Measurements from ENCODE around the gene GAPVD1.
"Not testable (repeated sequence)": the region's sequence is repeated elsewhere in the genome, so short reads cannot be mapped to it uniquely, and the experiment has no call there.

The GAPVD1 gene

GRCh38 chr9:125261501-125262293 lies at the start of gene GAPVD1:
GAPVD1 (plus strand) TSS chr9:125261826; CDS start chr9:125298922, 37,096 bp downstream.
- Histone ChIP-seq H3K9me3 (ENCODE audit: control insufficient read depth in 5 of 5, low read length in 5 of 5) (no peaks in the 10 kb centered on the region), H3K4me1 (ENCODE audit: control insufficient read depth in 5 of 5, insufficient read depth in 5 of 5, low read length in 5 of 5) (peaks cover 0 to 19% (median 16%) of the 10 kb centered on the region in 5 donors), H3K9ac (ENCODE audit: low read length in 5 of 5) (peak within 1 kb of the TSS; percentile 82 to 97 (median 95)), H3K36me3 (ENCODE audit: control insufficient read depth in 5 of 5, insufficient read depth in 5 of 5, low read length in 5 of 5) (peaks cover 0 to 9% (median 3%) of the 10 kb centered on the region in 5 donors), H3K27me3 (ENCODE audit: control insufficient read depth in 5 of 5, insufficient read depth in 4 of 5, low read length in 5 of 5) (no peaks in the 10 kb centered on the region), H3K4me3 (ENCODE audit: low read depth in 1 of 5, low read length in 5 of 5) (peak within 1 kb of the TSS; percentile 83 to 96 (median 93)), H3K27ac (ENCODE audit: low read depth, low read length) (peak within 1 kb of the TSS; percentile 88)

GRCh38 chr9:125214186-125214585 lies 47.4 kb upstream of the GAPVD1 start:
- H3K4me3 ChIP-seq (ENCODE audit: low read depth in 1 of 5, low read length in 5 of 5), result no peak overlapping the region
- H3K9ac ChIP-seq (ENCODE audit: low read length in 5 of 5), result no peak overlapping the region
- H3K27ac ChIP-seq (ENCODE audit: low read depth, low read length), result no peak overlapping the region
- H3K4me1 ChIP-seq (ENCODE audit: control insufficient read depth in 5 of 5, insufficient read depth in 5 of 5, low read length in 5 of 5), result no peaks in the 10 kb centered on the region
- no peaks in the 10 kb centered on the region for H3K27me3 ChIP-seq (ENCODE audit: control insufficient read depth in 5 of 5, insufficient read depth in 4 of 5, low read length in 5 of 5)
- peaks cover 11 to 35% (median 18%) of the 10 kb centered on the region in 5 donors for H3K36me3 ChIP-seq (ENCODE audit: control insufficient read depth in 5 of 5, insufficient read depth in 5 of 5, low read length in 5 of 5)
- H3K9me3 ChIP-seq (ENCODE audit: control insufficient read depth in 5 of 5, low read length in 5 of 5), result no peaks in the 10 kb centered on the region

GRCh38 chr9:125218621-125219020 lies 43.0 kb upstream of the GAPVD1 start:
- no peak overlapping the region for H3K27ac ChIP-seq (ENCODE audit: low read depth, low read length)
- H3K9me3 ChIP-seq (ENCODE audit: control insufficient read depth in 5 of 5, low read length in 5 of 5), result no peaks in the 10 kb centered on the region
- peaks cover 4 to 23% (median 12%) of the 10 kb centered on the region in 5 donors for H3K36me3 ChIP-seq (ENCODE audit: control insufficient read depth in 5 of 5, insufficient read depth in 5 of 5, low read length in 5 of 5)

DNA sequence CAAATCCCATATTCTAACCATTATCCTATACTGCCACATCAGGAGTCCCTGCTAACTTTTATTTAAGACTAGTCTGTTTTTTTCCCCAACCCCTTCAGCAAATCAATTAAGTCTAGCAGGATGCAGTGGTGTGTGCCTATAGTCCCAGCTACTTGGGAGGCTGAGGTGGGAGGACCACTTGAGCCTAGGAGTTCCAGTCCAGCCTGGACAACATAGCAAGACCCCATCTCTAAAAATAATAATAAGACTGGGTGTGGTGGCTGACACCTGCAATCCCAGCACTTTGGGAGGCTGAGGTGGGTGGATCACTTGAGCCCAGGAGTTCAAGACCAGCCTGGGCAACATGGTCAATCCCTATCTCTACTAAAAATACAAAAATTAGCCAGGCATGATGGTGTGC lies 36.8 kb upstream of the GAPVD1 start:
- not testable (repeated sequence) for H3K27me3 ChIP-seq (ENCODE audit: control insufficient read depth in 5 of 5, insufficient read depth in 4 of 5, low read length in 5 of 5); H3K4me1 ChIP-seq (ENCODE audit: control insufficient read depth in 5 of 5, insufficient read depth in 5 of 5, low read length in 5 of 5); H3K9ac ChIP-seq (ENCODE audit: low read length in 5 of 5); H3K4me3 ChIP-seq (ENCODE audit: low read depth in 1 of 5, low read length in 5 of 5); H3K27ac ChIP-seq (ENCODE audit: low read depth, low read length); H3K9me3 ChIP-seq (ENCODE audit: control insufficient read depth in 5 of 5, low read length in 5 of 5)
- H3K36me3 ChIP-seq (ENCODE audit: control insufficient read depth in 5 of 5, insufficient read depth in 5 of 5, low read length in 5 of 5), result peaks cover 4 to 34% (median 30%) of the 10 kb centered on the region in 5 donors

More at GRCh38 chr9:125218621-125219020, 43.0 kb upstream of the GAPVD1 start:
- no peak overlapping the region for H3K9ac ChIP-seq (ENCODE audit: low read length in 5 of 5)
- H3K4me1 ChIP-seq (ENCODE audit: control insufficient read depth in 5 of 5, insufficient read depth in 5 of 5, low read length in 5 of 5), result no peaks in the 10 kb centered on the region
- H3K27me3 ChIP-seq (ENCODE audit: control insufficient read depth in 5 of 5, insufficient read depth in 4 of 5, low read length in 5 of 5), result no peaks in the 10 kb centered on the region
- H3K4me3 ChIP-seq (ENCODE audit: low read depth in 1 of 5, low read length in 5 of 5), result no peak overlapping the region

GRCh38 chr9:125227761-125228160 lies 33.9 kb upstream of the GAPVD1 start:
- Histone ChIP-seq H3K36me3 (ENCODE audit: control insufficient read depth in 5 of 5, insufficient read depth in 5 of 5, low read length in 5 of 5) (peaks cover 4 to 43% (median 31%) of the 10 kb centered on the region in 5 donors), H3K27ac (ENCODE audit: low read depth, low read length) (no peak overlapping the region), H3K9me3 (ENCODE audit: control insufficient read depth in 5 of 5, low read length in 5 of 5) (no peaks in the 10 kb centered on the region), H3K9ac (ENCODE audit: low read length in 5 of 5) (no peak overlapping the region), H3K4me3 (ENCODE audit: low read depth in 1 of 5, low read length in 5 of 5) (no peak overlapping the region), H3K4me1 (ENCODE audit: control insufficient read depth in 5 of 5, insufficient read depth in 5 of 5, low read length in 5 of 5) (no peaks in the 10 kb centered on the region), H3K27me3 (ENCODE audit: control insufficient read depth in 5 of 5, insufficient read depth in 4 of 5, low read length in 5 of 5) (no peaks in the 10 kb centered on the region)

- no peak overlapping the region for H3K27ac ChIP-seq (ENCODE audit: low read depth, low read length)
- peaks cover 31 to 76% (median 60%) of the 10 kb centered on the region in 5 donors for H3K36me3 ChIP-seq (ENCODE audit: control insufficient read depth in 5 of 5, insufficient read depth in 5 of 5, low read length in 5 of 5)
- H3K27me3 ChIP-seq (ENCODE audit: control insufficient read depth in 5 of 5, insufficient read depth in 4 of 5, low read length in 5 of 5), result no peaks in the 10 kb centered on the region
- peaks cover 0 to 35% (median 31%) of the 10 kb centered on the region in 5 donors for H3K4me1 ChIP-seq (ENCODE audit: control insufficient read depth in 5 of 5, insufficient read depth in 5 of 5, low read length in 5 of 5)
- H3K9ac ChIP-seq (ENCODE audit: low read length in 5 of 5), result no peak overlapping the region
- H3K9me3 ChIP-seq (ENCODE audit: control insufficient read depth in 5 of 5, low read length in 5 of 5), result no peaks in the 10 kb centered on the region
- H3K4me3 ChIP-seq (ENCODE audit: low read depth in 1 of 5, low read length in 5 of 5), result no peak overlapping the region
Observed at GRCh38 chr9:125233678-125234077, 27.9 kb upstream of the GAPVD1 start.

DNA sequence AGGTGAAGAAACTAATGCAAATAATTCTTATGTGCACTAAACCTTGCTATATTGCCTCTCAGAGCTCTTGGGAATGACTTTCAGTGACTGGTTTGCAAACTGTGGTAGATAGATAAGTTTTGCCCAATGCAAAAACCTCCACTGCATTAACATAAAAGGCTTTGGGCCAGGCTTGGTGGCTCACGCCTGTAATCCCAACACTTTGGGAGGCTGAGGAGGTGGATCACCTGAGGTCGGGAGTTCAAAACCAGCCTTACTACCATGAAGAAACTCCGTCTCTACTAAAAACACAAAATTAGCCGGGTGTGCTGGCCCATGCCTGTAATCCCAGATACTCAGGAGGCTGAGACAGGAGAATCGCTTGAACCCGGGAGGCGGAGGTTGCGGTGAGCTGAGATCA lies 27.5 kb upstream of the GAPVD1 start:
- not testable (repeated sequence) for H3K27me3 ChIP-seq (ENCODE audit: control insufficient read depth in 5 of 5, insufficient read depth in 4 of 5, low read length in 5 of 5); H3K9me3 ChIP-seq (ENCODE audit: control insufficient read depth in 5 of 5, low read length in 5 of 5); H3K9ac ChIP-seq (ENCODE audit: low read length in 5 of 5); H3K27ac ChIP-seq (ENCODE audit: low read depth, low read length); H3K4me3 ChIP-seq (ENCODE audit: low read depth in 1 of 5, low read length in 5 of 5)
- Histone ChIP-seq H3K4me1 (ENCODE audit: control insufficient read depth in 5 of 5, insufficient read depth in 5 of 5, low read length in 5 of 5) (peaks cover 0 to 40% (median 35%) of the 10 kb centered on the region in 5 donors), H3K36me3 (ENCODE audit: control insufficient read depth in 5 of 5, insufficient read depth in 5 of 5, low read length in 5 of 5) (peaks cover 32 to 78% (median 64%) of the 10 kb centered on the region in 5 donors)

DNA sequence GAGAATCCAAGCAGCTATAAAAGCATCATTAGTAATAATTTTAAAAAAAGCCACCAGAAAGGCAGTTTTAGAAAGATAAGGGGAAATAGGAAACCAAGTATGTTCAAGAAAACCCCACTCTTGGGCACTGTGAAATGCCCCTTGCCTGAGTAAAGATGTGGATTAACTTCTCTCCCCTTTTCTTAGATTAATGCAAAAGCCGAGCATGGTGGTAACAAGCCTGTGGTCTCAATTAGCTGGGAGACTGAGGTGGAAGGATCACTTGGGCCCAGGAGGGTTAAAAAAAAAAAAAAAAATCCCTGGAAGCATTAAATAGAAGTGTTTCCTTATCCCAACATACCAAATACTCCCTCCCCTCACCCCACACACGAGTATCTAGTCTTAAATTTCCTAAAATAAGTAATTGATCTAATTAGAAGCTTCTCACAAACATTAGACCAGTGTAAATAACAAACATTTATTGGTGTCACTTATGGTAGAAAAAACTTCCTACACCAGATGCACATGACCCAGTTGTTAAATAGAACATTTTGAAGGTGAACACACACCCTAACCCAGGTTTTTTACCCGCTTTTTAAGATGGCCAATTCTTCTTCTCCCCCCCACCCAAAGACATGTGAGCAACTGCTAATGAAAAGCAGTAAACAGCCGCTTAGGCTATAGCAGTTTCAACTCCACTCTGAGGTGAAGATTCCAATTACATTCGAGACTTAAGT lies 25.7 kb upstream of the GAPVD1 start:
- Histone ChIP-seq H3K9ac (ENCODE audit: low read length in 5 of 5) (peak overlapping the region in 3 of 5 donors; percentile 19 to 56 (median 39)), H3K36me3 (ENCODE audit: control insufficient read depth in 5 of 5, insufficient read depth in 5 of 5, low read length in 5 of 5) (peaks cover 28 to 66% (median 54%) of the 10 kb centered on the region in 5 donors), H3K4me1 (ENCODE audit: control insufficient read depth in 5 of 5, insufficient read depth in 5 of 5, low read length in 5 of 5) (peaks cover 0 to 53% (median 52%) of the 10 kb centered on the region in 5 donors), H3K9me3 (ENCODE audit: control insufficient read depth in 5 of 5, low read length in 5 of 5) (no peaks in the 10 kb centered on the region), H3K27ac (ENCODE audit: low read depth, low read length) (no peak overlapping the region), H3K27me3 (ENCODE audit: control insufficient read depth in 5 of 5, insufficient read depth in 4 of 5, low read length in 5 of 5) (no peaks in the 10 kb centered on the region), H3K4me3 (ENCODE audit: low read depth in 1 of 5, low read length in 5 of 5) (no peak overlapping the region)

GRCh38 chr9:125236520-125237159 lies 25.0 kb upstream of the GAPVD1 start:
- Histone ChIP-seq H3K9ac (ENCODE audit: low read length in 5 of 5) (peak overlapping the region in 2 of 5 donors; percentile 3 to 26), H3K4me1 (ENCODE audit: control insufficient read depth in 5 of 5, insufficient read depth in 5 of 5, low read length in 5 of 5) (peaks cover 0 to 56% (median 52%) of the 10 kb centered on the region in 5 donors), H3K36me3 (ENCODE audit: control insufficient read depth in 5 of 5, insufficient read depth in 5 of 5, low read length in 5 of 5) (peaks cover 28 to 62% (median 54%) of the 10 kb centered on the region in 5 donors)
- H3K9me3 ChIP-seq (ENCODE audit: control insufficient read depth in 5 of 5, low read length in 5 of 5); H3K4me3 ChIP-seq (ENCODE audit: low read depth in 1 of 5, low read length in 5 of 5); H3K27me3 ChIP-seq (ENCODE audit: control insufficient read depth in 5 of 5, insufficient read depth in 4 of 5, low read length in 5 of 5); H3K27ac ChIP-seq (ENCODE audit: low read depth, low read length): not testable (repeated sequence)
